ENCODE measurements around the gene LGR4.
"Not testable (repeated sequence)": the region's sequence is repeated elsewhere in the genome, so short reads cannot be mapped to it uniquely, and the experiment has no call there.

The LGR4 gene, protein sequence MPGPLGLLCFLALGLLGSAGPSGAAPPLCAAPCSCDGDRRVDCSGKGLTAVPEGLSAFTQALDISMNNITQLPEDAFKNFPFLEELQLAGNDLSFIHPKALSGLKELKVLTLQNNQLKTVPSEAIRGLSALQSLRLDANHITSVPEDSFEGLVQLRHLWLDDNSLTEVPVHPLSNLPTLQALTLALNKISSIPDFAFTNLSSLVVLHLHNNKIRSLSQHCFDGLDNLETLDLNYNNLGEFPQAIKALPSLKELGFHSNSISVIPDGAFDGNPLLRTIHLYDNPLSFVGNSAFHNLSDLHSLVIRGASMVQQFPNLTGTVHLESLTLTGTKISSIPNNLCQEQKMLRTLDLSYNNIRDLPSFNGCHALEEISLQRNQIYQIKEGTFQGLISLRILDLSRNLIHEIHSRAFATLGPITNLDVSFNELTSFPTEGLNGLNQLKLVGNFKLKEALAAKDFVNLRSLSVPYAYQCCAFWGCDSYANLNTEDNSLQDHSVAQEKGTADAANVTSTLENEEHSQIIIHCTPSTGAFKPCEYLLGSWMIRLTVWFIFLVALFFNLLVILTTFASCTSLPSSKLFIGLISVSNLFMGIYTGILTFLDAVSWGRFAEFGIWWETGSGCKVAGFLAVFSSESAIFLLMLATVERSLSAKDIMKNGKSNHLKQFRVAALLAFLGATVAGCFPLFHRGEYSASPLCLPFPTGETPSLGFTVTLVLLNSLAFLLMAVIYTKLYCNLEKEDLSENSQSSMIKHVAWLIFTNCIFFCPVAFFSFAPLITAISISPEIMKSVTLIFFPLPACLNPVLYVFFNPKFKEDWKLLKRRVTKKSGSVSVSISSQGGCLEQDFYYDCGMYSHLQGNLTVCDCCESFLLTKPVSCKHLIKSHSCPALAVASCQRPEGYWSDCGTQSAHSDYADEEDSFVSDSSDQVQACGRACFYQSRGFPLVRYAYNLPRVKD

GRCh38 chr11:27472398-27473016 lies at the start of gene LGR4:
Gene LGR4 (minus strand): TSS chr11:27472790. CDS start chr11:27472302, 488 bp downstream.
- DNase-seq (ENCODE audit: low spot score), result peak; percentile 97

GRCh38 chr11:27520226-27520625 lies 47.6 kb upstream of the LGR4 start:
- DNase-seq (ENCODE audit: low spot score), result no peak

- no peak for DNase-seq (ENCODE audit: low spot score)
Measured at GRCh38 chr11:27518518-27518917, 45.9 kb upstream of the LGR4 start.

GRCh38 chr11:27517490-27517889 lies 44.9 kb upstream of the LGR4 start:
- DNase-seq (ENCODE audit: low spot score), result not testable (repeated sequence)

- no peak for DNase-seq (ENCODE audit: low spot score)
Measured at GRCh38 chr11:27514558-27514957, 42.0 kb upstream of the LGR4 start.

DNA sequence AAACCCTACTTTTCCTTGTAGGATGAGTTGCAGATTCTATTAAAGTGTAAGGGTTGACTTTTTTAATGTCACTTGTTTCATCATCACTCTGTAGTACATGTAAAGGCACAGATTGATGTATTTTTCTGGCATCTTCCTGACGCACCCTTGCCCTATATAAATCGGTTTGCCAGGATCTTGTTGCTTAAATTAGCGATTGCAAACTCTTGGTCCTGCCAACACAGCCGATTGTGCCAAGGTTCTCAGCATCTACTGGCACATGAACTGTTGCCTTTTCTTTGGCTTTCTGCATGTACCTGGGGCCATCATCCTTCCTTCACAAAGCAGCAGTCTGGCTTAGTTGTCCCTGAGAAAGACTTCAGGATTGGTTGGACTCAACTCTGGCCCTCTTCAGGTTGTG lies 41.5 kb upstream of the LGR4 start:
- DNase-seq (ENCODE audit: low spot score), result no peak

- DNase-seq (ENCODE audit: low spot score), result no peak
Measured at GRCh38 chr11:27513389-27513788, 40.8 kb upstream of the LGR4 start.

DNA sequence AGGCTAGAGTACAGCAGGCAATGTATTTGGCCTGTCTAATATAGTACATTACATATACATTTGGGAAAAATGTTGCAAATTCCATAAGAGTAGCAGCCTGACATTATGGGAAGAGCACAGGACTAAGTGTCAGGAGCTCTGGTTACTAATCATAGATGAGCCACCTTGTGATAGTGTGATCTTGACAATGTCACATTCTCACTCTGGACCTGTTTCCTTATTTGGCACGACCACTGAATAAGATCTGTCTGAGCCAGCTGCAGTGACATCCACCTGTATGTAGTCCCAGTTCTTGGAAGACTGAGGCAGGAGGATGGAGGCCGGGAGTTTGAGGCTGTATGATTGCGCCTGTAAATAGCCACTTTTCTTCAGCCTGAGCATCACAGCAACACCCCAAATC lies 39.6 kb upstream of the LGR4 start:
- DNase-seq (ENCODE audit: low spot score), result no peak

DNA sequence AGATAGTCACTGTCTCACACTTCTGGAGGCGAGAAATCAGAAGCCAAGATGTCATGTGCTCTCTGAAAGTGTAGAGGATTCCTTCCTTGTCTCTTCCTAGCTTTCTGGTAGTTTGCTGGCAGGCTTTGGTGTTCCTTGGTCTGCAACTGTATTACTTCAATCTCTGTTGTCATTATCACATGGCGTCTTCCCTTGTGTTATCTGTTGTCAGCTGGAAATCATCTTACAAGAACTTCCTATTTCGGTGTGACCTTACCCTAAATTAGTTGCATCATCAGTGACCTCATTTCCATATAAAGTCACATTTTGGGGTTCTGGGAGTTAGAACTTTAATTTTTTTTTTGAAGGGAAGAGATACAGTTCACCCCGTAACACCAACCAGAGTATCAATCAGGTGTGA lies 37.3 kb upstream of the LGR4 start:
- no peak for DNase-seq (ENCODE audit: low spot score)

DNA sequence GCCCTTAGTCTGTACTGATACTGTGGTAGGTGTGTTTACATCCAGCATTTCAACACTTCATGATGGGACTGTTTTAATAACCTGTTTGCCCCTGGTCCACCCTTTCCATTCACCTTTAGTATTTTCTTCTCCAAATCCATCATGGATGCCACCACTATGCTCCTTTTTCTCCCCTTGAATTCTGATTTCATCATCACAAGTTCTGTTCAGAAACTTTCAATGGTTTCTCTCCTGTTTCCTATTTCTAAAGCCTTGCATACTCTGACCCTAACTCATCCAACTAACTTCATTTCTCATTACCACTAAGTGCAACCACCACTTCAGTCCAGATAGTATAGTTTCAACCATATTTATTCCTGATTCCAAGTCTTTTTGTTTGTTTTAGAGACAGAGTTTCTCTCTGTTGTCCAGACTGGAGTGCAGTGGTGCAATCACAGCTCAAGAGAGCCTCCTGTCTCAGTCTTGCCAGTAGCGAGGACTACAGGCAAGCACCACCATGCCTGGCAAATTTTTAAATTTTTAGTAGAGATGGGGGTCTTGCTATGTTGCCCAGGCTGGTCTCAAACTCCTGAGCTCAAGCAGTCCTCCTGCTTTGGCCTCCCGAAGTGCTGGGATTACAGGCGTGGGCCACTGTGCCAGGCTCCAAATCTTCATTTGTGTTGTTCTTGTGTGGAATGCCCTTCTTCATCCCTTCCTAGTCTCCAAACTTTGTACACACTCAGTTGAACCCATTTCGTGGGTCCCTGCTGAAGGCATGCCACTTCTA lies 35.1 kb upstream of the LGR4 start:
- no peak for DNase-seq (ENCODE audit: low spot score)

- DNase-seq (ENCODE audit: low spot score), result peak; percentile 80
Measured at GRCh38 chr11:27506200-27507182, 33.9 kb upstream of the LGR4 start, which contains the start of gene LIN7C. Gene LIN7C (minus strand): TSS chr11:27506769. CDS start chr11:27506752, 17 bp downstream.

DNA sequence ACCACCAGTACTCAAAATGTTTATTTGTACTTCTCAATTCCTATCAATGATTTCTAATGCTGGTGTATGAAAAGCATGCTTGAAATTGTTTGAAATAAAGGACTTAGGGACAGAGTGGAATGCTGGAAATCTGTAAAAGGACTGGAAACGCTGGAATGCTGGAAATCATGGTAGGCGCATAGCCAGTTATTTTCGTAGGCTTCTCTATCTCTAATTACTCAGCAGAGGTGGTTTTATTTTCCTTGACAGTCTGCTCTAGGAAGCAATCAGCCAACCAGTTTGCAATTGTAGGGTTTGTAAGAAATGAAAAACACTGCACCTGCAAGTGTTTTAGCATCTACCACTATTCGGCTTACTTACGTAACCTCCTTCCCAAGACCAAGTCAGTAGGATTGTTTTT lies 33.2 kb upstream of the LGR4 start:
- DNase-seq (ENCODE audit: low spot score), result no peak

- no peak for DNase-seq (ENCODE audit: low spot score)
Measured at GRCh38 chr11:27504205-27504604, 31.6 kb upstream of the LGR4 start.

DNA sequence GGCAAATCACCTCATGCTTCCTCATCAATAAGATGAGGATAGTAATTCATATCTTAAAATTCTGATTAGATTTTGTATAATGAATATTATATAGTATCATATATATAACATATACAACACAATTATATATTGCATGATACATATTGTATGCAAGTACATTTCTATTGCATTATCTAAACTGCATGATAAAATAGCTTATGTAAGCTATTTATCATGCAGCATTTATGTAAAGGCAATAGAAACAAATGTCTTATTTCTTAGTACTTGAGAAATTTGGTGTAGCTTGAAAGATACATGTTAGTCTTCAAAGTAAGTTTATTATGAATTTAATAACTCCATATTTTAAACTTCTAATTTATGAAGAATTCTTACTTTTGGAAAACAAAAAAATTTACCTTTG lies 28.5 kb upstream of the LGR4 start:
- no peak for DNase-seq (ENCODE audit: low spot score)

DNA sequence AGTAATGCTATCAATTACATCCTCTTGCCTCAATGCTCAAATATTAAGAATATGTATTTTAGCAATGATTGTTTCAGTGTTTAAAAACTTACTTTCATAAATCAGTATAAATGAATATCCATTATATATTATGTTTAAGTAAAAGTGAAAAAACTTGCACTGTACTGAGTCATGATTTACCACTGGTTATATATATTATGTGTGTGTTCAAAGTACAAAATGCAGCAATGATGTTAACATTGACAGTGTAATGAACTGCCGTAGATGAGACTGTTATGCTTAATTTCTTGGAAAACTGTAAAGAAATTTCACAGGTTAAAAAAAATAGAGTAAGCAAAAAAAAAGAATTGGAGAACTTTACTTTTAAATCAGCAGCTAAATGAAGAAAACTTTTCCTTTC lies 25.3 kb upstream of the LGR4 start:
- no peak for DNase-seq (ENCODE audit: low spot score)

DNA sequence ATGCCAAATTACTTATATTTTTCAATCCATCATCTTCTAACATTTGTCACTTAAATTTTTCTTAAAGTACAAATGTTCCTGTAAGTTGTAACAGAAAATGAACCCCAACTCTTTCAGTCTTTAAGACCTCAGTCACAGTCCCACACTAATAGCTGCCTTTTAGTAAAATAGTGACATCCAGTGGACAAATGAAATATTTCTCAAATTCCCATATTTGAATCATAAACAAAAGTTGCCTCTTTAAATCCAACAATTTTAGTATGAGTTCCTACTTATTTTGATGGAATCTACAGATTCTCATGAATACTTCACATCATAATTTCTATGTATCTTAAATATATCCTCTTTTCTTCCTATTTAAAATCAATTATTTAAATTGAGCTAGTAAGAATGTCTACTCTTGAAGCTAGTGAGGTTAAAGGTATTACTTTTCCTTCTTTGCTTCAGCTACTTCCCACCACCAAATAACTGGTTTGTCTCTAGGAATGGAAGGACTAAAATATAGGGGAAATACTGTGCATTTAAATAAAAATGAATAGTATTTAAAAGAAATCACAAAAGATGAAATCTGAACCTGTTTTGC lies 24.8 kb upstream of the LGR4 start:
- no peak for DNase-seq (ENCODE audit: low spot score)

- no peak for DNase-seq (ENCODE audit: low spot score)
Measured at GRCh38 chr11:27496461-27496860, 23.9 kb upstream of the LGR4 start.

- no peak for DNase-seq (ENCODE audit: low spot score)
Measured at GRCh38 chr11:27495710-27496300, 23.2 kb upstream of the LGR4 start.

GRCh38 chr11:27489092-27489491 lies 16.5 kb upstream of the LGR4 start:
- no peak for DNase-seq (ENCODE audit: low spot score)

DNA sequence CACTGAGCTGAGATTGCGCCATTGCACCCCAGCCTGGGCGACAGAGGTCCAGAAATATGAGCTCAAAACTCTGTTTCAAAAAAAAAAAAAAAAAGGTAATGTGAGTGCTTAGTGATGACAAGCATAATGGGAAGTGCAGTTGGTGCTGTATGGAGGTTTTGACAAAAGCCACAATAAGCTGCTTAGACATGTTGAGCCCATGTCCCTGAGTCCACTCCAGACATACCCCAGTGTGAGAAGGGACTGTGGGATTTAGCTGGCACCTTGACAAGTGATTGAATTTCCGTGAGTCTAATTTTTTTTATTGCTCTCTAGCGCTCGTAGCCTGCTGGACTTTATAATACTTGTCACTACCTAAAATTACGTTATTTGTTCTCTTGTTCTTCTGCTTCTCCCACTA lies 15.1 kb upstream of the LGR4 start:
- DNase-seq (ENCODE audit: low spot score), result no peak
